ENCODE data around the gene SLC28A2.
A peak's percentile ranks its signal among the peaks of the same experiment; 100 is the strongest.

Gene SLC28A2

GRCh38 chr15:45224621-45225217, 27.3 kb upstream of the SLC28A2 start:
- TF ChIP-seq CTCF (IDR thresholded peaks at IDR 0.05; ENCODE audit: extremely low read depth, insufficient read depth, missing control alignments) = no peak
- DNase-seq (ENCODE audit: low spot score) = no peak
- in situ Hi-C loops (cut with MboI; ENCODE audit: low pct_unique_long_range_greater_than_20kb, low sequenced_read_pairs, unreplicated experiment) = loop anchor here (25.0 kb wide), 1 partner anchor 163 kb away; the partner anchor contains the start of gene GATM

GRCh38 chr15:45225506-45226273, 26.3 kb upstream of the SLC28A2 start:
- peak; percentile 21 for TF ChIP-seq CTCF (IDR thresholded peaks at IDR 0.05; ENCODE audit: extremely low read depth, insufficient read depth, missing control alignments)
- in situ Hi-C loops (cut with MboI; ENCODE audit: low pct_unique_long_range_greater_than_20kb, low sequenced_read_pairs, unreplicated experiment) = no loop called here

GRCh38 chr15:45228931-45229330, 23.1 kb upstream of the SLC28A2 start:
- TF ChIP-seq CTCF (IDR thresholded peaks at IDR 0.05; ENCODE audit: extremely low read depth, insufficient read depth, missing control alignments) = no peak
- DNase-seq (ENCODE audit: low spot score) = no peak
- in situ Hi-C loops (cut with MboI; ENCODE audit: low pct_unique_long_range_greater_than_20kb, low sequenced_read_pairs, unreplicated experiment) = no loop called here

More at GRCh38 chr15:45225506-45226273, 26.3 kb upstream of the SLC28A2 start:
- no peak for DNase-seq (ENCODE audit: low spot score)

GRCh38 chr15:45230245-45230965, 21.6 kb upstream of the SLC28A2 start:
- DNase-seq (ENCODE audit: low spot score) = no peak
- TF ChIP-seq CTCF (IDR thresholded peaks at IDR 0.05; ENCODE audit: extremely low read depth, insufficient read depth, missing control alignments) = no peak
- in situ Hi-C loops (cut with MboI; ENCODE audit: low pct_unique_long_range_greater_than_20kb, low sequenced_read_pairs, unreplicated experiment) = no loop called here

GRCh38 chr15:45231132-45231531, 20.9 kb upstream of the SLC28A2 start:
- in situ Hi-C loops (cut with MboI; ENCODE audit: low pct_unique_long_range_greater_than_20kb, low sequenced_read_pairs, unreplicated experiment) = no loop called here
- no peak for TF ChIP-seq CTCF (IDR thresholded peaks at IDR 0.05; ENCODE audit: extremely low read depth, insufficient read depth, missing control alignments)
- no peak for DNase-seq (ENCODE audit: low spot score)

DNA sequence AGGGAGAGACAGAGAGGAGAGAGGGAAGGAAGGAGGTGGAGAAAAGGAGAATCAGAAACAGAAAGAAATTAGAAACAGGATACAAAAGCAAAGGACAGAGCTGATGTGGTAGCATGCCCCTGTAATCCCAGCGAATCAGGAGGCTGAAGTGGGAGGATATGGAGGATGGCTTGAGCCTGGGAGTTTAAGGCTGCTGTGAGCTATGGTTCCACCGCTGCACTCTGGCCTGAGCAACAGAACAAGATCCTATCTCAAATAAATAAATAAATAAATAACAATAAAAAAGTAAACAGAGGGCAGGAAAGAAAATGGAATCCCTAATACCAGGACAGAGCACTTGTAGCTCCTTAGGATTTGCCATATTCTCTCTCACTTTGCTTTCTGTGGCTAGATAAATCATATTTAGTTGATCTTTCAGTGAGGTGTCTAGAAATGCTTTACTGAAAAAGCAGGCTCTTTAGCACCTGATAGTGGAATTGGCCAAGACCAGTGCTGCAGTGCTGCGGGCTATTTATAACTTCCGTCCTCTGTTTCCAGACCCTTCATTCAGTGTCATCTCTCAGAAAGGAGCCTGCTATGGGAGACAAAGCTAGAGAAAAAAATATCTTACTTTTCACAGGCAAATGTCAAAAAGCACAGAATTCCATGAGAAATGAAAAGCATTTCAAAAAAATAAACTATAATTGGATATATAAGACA, 20.0 kb upstream of the SLC28A2 start:
- no peak for DNase-seq (ENCODE audit: low spot score)
- in situ Hi-C loops (cut with MboI; ENCODE audit: low pct_unique_long_range_greater_than_20kb, low sequenced_read_pairs, unreplicated experiment) = no loop called here
- no peak for TF ChIP-seq CTCF (IDR thresholded peaks at IDR 0.05; ENCODE audit: extremely low read depth, insufficient read depth, missing control alignments)
